Measurements from ENCODE around the gene C5orf22.

GRCh38 chr5:31516802-31517201, 15.3 kb upstream of the C5orf22 start:
- TF ChIP-seq CTCF (IDR thresholded peaks at IDR 0.05; ENCODE audit: low read depth, low read length, poor library complexity, severe bottlenecking): no peak
- TF ChIP-seq EZH2phosphoT487 (IDR thresholded peaks at IDR 0.05; ENCODE audit: borderline replicate concordance, low read length): no peak

All from DOHH2 (cell line).